IPS-11a (cell line): Measurements from ENCODE around the gene SIX3.

Source experiments
- H3K4me3 ChIP-seq: one replicate; pipeline ENCODE4 v1.5.1; 2013; ENCODE audit warnings: low read depth, low read length, control low read depth

The SIX3 gene

GRCh38 chr2:44942304-44943030, 965 bp downstream of the SIX3 start:
- H3K4me3 ChIP-seq: no peak overlapping the region

DNA sequence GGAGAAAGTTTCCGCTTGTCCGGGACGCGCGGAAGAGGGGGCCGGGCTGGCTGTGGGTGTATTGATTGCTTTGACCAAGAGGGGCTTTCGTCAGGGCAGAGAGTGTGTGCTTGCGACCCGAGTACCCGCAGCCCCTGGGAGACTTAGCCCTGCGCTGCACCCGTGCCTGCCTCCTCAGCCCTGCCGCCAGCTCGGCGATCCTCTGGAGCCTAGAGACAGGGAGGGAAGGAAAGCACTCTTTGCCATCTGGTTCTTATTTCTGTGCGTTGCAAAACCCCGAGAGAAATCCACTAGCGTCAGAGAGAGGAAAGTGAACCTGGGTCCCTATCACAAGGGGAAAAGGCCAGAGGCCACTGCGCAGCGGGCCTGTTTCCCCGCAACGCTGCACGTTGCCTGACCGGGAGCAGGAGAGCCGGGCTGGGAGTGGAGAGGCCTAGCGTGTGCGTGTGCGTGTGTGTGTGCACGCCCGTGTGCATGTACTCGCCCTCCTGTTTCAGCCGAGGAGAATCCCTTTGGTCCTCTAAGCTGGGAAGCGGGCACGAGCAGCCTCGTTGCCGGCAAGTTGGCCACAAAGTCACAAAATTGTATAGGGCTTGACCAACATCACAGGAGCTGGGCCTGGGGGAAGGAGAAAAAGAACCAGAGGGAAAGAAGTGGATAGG, 1.7 kb downstream of the SIX3 start:
- H3K4me3 ChIP-seq: no peak overlapping the region

DNA sequence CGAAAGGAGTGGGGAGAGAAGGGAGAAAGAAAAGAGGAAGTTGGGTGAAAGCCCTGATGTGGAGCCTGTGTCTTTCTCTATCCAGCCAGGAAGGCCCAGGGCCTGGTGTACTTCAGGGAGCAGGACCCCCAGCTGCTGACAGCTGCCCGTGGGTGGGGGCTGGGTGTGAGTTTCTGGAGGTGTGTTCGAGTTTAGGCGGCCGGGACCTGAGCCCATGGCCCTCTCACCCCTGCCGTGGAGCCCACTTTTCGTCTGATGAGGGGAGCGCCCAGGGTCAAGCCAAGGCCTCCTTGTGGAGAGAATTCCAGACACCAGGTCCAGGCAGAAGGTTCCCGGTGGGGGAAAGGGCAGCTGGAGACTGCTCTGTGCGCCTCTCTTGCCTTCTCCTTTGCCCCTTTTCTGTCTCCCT, 2.2 kb downstream of the SIX3 start:
- no peak overlapping the region for H3K4me3 ChIP-seq

- no peak overlapping the region for H3K4me3 ChIP-seq
Observed at GRCh38 chr2:44944102-44944951, 2.8 kb downstream of the SIX3 start.

DNA sequence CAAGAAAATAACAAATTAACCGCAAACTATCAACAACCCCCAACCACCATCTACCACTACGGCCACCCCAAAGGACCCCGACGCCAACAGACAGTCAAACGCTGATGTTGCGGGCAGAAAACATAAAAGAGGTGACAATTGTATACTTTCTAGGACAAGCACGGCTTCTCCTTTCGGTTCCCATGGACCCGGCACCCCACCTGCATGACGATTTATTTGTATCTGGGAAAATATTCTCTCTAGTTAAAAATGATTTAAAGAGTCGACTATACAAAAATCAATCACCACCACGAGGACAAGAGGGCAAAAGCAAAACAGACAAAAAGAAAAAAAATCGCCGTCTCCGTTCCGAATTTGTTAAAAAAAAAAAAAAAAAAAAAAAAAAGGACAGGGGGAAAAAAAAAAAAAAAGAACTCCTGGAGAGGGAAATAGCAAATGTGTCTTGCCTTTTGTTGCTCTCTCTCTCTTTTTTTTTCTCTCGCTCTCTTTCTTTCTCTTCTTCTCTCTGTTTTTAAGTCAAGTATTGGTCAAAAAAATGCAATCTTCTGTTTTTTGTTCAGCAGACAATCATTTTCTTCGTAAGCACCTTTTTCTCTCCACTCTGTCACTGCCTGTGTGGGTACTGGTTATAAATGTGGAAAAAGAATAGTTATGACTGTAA, 3.6 kb downstream of the SIX3 start:
- H3K4me3 ChIP-seq: no peak overlapping the region

DNA sequence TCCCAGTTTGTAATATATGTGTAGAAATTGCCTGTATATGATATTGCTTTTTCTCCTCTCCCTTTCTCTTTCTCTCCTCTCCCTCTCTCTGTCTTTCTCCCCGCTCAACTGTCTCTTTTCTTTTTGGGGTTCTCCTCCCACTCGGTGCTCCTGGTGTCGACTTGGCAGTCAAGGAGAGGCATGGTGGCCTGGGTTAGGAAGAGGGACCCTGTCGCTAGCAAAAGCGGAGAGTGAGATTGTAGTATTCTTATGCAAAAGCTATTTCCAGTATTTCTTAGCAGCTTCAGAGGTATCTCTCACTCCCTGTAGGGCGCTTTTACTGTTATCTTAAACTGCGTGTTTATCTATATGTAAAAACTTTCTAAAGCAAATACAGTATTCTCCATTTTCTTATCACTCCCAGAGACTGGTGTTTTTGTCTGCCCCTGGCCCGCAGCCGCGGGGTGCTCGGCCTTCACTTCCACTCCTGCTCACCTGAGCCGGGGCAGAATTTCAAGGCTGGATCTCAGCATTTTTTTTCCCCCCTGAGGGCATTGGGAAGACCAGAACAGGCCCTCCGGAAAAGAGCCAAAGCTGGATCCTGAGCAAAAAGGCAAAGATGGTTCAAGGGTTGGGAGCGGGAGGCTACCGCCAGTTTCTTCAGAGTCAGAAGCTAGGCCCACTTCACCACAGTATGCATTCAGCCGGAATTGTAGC, 4.3 kb downstream of the SIX3 start:
- H3K4me3 ChIP-seq: no peak overlapping the region

GRCh38 chr2:44946372-44947027, 5.0 kb downstream of the SIX3 start:
- H3K4me3 ChIP-seq: no peak overlapping the region

GRCh38 chr2:44947028-44947375, 5.5 kb downstream of the SIX3 start:
- H3K4me3 ChIP-seq: no peak overlapping the region

DNA sequence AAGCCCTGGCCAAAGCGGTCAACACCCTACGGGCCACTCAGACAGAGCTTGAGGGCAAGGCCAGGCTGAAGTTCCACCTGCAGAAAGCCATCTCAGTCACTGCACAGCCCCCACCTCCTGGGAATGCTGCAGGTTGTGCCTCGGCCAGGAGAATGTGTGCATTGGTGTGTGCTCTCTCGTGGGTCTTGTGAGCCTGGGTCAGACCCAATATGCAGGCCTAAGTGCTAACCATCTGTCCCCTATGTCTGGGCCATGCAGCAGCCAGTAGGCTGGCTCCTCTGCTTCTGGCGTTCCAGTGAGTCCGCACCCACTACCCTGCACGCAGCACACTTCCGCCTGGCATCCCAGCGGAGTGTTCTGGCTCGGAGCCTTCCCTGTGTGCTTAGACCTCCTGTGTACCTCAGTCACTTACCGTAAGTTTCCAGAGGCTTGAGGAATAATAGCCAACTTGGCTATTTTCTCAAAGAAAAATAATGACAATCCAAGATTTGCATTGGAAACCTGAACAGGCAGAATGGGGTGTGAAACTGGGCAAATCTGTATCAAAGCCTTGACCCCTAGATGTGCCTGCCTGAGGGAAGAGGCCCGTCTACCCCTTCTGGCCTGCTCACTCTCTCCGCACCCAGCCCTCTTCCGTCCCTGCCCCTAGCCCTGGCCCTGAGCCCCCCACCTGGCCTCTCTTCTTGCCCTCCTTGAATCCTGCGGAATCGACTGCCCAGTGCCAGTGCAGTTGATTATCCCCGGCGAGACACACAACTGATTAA, 7.2 kb downstream of the SIX3 start:
- no peak overlapping the region for H3K4me3 ChIP-seq

- no peak overlapping the region for H3K4me3 ChIP-seq
Observed at GRCh38 chr2:44949329-44950151, 8.0 kb downstream of the SIX3 start.

DNA sequence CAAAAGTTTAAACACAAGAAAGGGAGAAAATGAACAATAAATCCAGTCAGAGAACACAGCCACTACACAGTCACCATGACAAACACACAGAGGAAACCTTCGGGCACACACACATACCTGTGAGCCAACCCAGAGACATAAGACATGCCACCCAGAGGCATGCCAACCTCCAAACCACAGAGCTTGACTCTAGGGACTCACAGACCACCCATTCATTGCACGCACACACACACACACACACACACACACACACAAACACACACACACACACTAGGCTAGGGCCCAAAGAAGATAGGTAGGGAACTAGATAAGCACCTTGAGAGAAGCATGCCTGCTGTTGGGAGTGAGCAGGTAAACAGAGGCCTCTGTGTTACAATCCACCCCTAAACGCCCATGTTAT, 9.1 kb downstream of the SIX3 start:
- no peak overlapping the region for H3K4me3 ChIP-seq

GRCh38 chr2:44951124-44951523, 9.6 kb downstream of the SIX3 start:
- H3K4me3 ChIP-seq: no peak overlapping the region

DNA sequence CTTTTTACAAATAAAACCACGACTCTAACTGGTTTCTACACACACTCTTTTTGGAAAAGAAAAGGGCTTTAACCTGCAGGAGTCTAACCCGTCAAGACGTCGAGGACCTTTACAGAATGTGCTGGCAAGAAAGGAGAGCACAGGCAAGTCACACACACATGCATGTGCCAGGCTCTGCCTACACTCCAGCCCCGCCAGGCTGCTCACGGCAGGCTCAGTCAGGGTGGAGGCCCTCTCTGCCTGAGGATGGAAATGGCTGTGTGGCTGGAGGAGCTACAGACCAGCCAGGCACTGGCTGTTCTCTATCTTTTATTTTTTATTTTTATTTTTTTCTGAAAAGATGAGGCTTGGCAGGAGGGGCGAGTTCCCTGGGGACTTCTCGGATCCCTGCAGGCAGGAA, 10.2 kb downstream of the SIX3 start:
- H3K4me3 ChIP-seq: no peak overlapping the region

- no peak overlapping the region for H3K4me3 ChIP-seq
Observed at GRCh38 chr2:44952143-44952805, 10.8 kb downstream of the SIX3 start.

- no peak overlapping the region for H3K4me3 ChIP-seq
Observed at GRCh38 chr2:44952806-44953498, 11.4 kb downstream of the SIX3 start.

DNA sequence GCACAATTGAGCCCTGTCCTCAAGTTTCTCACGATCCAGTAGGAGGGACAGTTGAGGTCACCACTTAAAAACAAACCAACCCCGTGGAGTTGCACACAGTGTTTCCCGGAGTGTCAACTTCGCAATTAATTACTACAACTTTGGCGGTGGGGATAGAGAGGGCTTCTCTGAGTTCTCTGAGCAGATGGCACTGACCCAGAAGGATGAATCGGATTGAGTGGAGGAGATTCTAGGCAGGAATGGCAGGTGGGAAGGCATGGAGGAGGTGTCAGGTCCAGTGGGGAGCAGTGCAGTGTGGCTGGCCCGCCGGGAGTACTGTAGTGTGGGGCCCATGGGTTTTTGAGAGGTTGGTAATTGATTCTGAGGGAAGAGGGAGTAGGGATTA, 12.0 kb downstream of the SIX3 start:
- H3K4me3 ChIP-seq: no peak overlapping the region

DNA sequence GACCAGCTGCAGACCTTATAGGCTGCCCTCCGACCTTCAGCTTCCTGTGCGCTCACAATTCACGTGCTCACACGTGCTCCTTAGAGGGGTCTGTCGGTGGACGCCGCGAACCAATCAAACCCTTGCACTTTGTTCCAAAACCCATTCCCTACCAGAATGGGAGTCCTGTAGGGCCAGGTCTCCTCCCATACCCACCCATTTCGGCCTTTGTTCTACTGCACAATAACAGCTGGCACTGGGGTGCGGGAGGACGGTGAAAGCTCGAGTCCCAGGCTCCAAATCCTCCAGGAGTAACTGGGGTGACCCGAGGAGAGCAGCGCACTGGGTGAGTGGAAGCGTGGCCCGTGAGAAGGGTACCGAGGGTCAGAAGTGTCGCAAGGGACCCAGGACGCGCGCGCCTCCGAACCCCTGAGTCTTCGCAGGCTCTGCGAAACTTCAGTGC, 13.0 kb downstream of the SIX3 start:
- no peak overlapping the region for H3K4me3 ChIP-seq
